Thyroid gland (tissue), 4 donors: ENCODE measurements around the gene MERTK.

ENCODE experiments used
- CTCF ChIP-seq, 6 experiments: fragments of 200-600 bp in 3 of 6; fragments of 450-650 bp in 3 of 6; sonication (generic) in 3 of 6; IDR thresholded peaks; one replicate each; pipeline ENCODE4 v1.5.1; 2016 to 2019; ENCODE audit warnings: antibody characterized with exemption in 6 of 6, mild to moderate bottlenecking in 2 of 6, inconsistent platforms in 1 of 6, moderate library complexity in 1 of 6
- POLR2A ChIP-seq, 2 donors: fragments of 450-650 bp; IDR thresholded peaks; one replicate each; pipeline ENCODE4 v1.6.1; 2017; ENCODE audit warnings: antibody characterized with exemption in 2 of 2, mild to moderate bottlenecking in 2 of 2, moderate library complexity in 1 of 2

DNA sequence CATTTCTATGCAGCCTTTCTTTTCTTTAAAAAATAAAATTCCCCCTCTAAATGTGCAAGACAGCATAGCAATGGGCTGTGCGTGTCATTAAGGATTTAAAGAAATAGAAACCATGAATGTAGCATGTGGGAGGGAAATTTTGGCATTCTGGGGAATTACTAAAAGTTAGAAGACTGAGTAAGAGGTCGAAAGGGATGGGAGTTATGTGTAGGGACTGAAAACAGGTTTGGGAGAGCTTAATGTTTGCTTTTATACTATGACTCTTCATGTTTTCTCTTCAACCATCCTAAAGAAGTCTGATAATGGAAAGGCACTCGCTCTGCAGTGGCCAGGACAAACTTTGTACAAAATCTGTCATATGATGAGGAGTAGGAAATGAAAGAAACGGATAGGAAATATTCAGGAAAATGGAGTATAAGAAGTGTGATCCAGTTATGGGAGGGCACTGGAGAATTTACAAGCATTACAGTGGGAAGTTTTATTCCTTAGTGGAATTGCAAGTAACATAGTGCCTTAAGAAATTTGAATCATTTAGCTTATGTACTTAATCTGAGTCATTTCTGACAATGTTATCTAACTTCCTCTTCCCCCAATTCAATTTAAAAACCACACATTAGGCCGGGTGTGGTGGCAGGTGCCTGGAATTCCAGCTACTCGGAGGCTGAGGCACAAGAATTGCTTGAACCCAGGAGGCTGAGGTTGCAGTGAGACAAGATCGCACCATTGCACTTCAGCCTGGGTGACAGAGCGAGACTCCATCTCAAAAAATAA, 177.3 kb downstream of the MERTK start:
- TF ChIP-seq CTCF (IDR thresholded peaks at IDR 0.05) = no peak
- no peak for TF ChIP-seq POLR2A (IDR thresholded peaks at IDR 0.05)
